Fibroblast of peridontal ligament (primary cell): Measurements from ENCODE around the gene TRIM49C.
"Not testable (repeated sequence)": the region's sequence is repeated elsewhere in the genome, so short reads cannot be mapped to it uniquely, and the experiment has no call there.

Experiments used
- DNase-seq: peaks from one replicate; pipeline ENCODE4 v3.0.0-alpha.2; 2010; ENCODE audit errors: extremely low read depth

Gene TRIM49C

GRCh38 chr11:90030806-90031205 is at the start of gene TRIM49C:
Gene TRIM49C, plus strand, starts transcription at chr11:90031106. Its CDS starts 4,106 bp downstream, at chr11:90035212.
- not testable (repeated sequence) for DNase-seq

GRCh38 chr11:90024184-90024583 is 6.7 kb upstream of the TRIM49C start:
- not testable (repeated sequence) for DNase-seq

DNA sequence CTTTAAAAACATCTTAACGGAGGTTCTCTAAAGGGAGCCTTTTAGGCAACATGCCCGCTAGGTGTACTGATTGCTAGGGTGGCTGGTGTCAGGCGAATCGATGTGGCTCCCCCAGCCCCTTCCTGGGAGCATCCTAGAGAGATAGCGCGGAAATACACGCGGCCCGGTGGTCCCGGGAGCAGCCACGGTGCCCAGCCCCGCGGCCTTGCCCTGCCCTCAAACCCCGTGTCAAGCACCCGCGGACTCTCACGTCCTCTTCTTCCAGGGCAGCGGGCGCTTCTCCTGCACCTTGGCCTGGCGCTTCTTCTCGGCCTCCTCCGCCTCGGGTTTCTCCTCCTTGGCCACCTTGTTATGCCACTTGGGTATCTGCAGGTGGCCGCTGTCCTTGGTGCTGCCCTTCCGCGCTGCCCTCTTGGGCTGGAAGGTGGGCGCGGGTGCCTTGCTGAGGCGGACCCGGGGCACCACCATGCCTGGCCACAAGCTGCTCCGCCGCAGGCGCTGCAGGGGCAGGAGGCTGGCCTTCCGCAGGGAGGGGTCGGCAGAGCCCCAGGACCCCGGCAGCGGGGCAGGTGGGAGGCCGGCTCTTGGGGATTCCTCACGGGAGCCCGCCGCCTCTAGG is 20.8 kb downstream of the TRIM49C start:
- DNase-seq, result not testable (repeated sequence)

DNA sequence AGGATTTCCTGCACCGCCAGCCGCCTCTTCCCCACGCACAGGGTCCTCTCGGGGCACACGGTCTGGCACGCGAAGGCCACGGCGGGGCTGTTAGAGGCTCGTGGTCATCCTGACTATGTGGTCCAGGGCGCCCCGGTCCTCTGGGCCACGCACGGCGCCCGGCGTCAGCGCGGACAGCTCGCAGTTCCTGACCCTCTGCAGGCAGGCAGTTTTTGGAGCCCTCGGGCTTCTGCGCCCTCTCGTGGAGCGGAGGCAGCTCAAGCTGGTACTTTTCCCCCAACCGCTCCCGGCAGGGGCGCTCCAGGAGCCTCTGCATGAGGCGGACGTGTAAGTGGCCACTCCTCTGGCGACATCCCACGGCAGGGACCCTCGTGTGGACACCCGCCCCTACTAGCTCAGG is 21.4 kb downstream of the TRIM49C start:
- not testable (repeated sequence) for DNase-seq

DNA sequence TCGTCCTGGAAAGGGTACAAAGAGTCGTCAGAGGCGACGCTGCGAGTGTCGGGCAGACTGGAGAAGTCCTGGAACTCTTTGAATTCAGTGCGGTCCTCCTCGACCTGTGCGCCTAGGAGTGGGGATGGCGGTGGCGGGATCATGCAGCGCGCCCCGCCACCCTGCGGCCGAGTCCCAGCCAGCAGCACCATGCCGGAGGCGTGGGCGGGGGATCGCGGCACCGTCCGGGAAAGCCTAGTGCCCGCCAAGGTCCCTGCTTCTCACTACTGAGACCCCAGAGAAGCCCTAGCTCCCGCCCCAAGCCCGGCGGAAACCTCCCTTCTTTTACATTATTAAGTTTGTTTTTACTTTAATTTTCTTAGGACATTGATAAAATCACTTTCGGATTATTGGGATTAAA is 22.6 kb downstream of the TRIM49C start:
- not testable (repeated sequence) for DNase-seq

GRCh38 chr11:90085650-90086049 is 54.7 kb downstream of the TRIM49C start, which contains the start of gene UBTFL1:
Gene UBTFL1, plus strand, starts transcription at chr11:90085950. Its CDS starts 0 bp downstream, at chr11:90085950.
- not testable (repeated sequence) for DNase-seq

- DNase-seq, result not testable (repeated sequence)
Observed at GRCh38 chr11:90088731-90089130, 57.8 kb downstream of the TRIM49C start.
